Loucy (cell line): ENCODE measurements around the gene PRKX.

Source experiments
- CTCF ChIP-seq: fragments of 200-600 bp; sonication (generic); conservative IDR thresholded peaks from 2 replicates; pipeline ENCODE4 v1.5.1; 2014; ENCODE audit warnings: mild to moderate bottlenecking, antibody characterized with exemption, low read length
- EZH2phosphoT487 ChIP-seq: fragments of 200-600 bp; IDR thresholded peaks from 2 replicates; pipeline ENCODE4 v1.6.1; 2018; ENCODE audit warnings: antibody characterized with exemption, mild to moderate bottlenecking, moderate library complexity, borderline replicate concordance

- TF ChIP-seq CTCF, result no peak
- no peak for TF ChIP-seq EZH2phosphoT487
These were observed 43.5 kb downstream of the PRKX start for GRCh38 chrX:3669841-3670475.
